Inferior parietal cortex (tissue), 1 donor: ENCODE data around the gene NEURL1.

Source experiments
- DNase-seq: peaks from one replicate; pipeline ENCODE4 v3.0.0-alpha.2; 2016; ENCODE audit errors: extremely low spot score

NEURL1 gene

GRCh38 chr10:103546401-103546800 is 52.9 kb downstream of the NEURL1 start:
- no peak for DNase-seq

GRCh38 chr10:103547391-103547946 is 54.0 kb downstream of the NEURL1 start:
- no peak for DNase-seq

GRCh38 chr10:103548006-103548405 is 54.5 kb downstream of the NEURL1 start:
- DNase-seq = no peak

- no peak for DNase-seq
Measured at GRCh38 chr10:103548581-103549348, 55.3 kb downstream of the NEURL1 start.

- no peak for DNase-seq
Measured at GRCh38 chr10:103549349-103549685, 55.8 kb downstream of the NEURL1 start.

- DNase-seq = no peak
Measured at GRCh38 chr10:103550229-103550628, 56.7 kb downstream of the NEURL1 start.

- DNase-seq = no peak
Measured at GRCh38 chr10:103551619-103552602, 58.4 kb downstream of the NEURL1 start.

- no peak for DNase-seq
Measured at GRCh38 chr10:103552856-103553742, 59.6 kb downstream of the NEURL1 start.

GRCh38 chr10:103553743-103554487 is 60.4 kb downstream of the NEURL1 start:
- no peak for DNase-seq

GRCh38 chr10:103554488-103555324 is 61.2 kb downstream of the NEURL1 start:
- DNase-seq = no peak

GRCh38 chr10:103555325-103555649 is 61.8 kb downstream of the NEURL1 start:
- no peak for DNase-seq

- DNase-seq = no peak
Measured at GRCh38 chr10:103555712-103556111, 62.2 kb downstream of the NEURL1 start.

GRCh38 chr10:103556383-103557007 is 63.0 kb downstream of the NEURL1 start:
- no peak for DNase-seq

- no peak for DNase-seq
Measured at GRCh38 chr10:103557455-103557854, 64.0 kb downstream of the NEURL1 start.

- DNase-seq = no peak
Measured at GRCh38 chr10:103558911-103559310, 65.4 kb downstream of the NEURL1 start.

- DNase-seq = no peak
Measured at GRCh38 chr10:103559776-103560175, 66.3 kb downstream of the NEURL1 start.

GRCh38 chr10:103560886-103561285 is 67.4 kb downstream of the NEURL1 start:
- no peak for DNase-seq

GRCh38 chr10:103562383-103562782 is 68.9 kb downstream of the NEURL1 start:
- no peak for DNase-seq
